ENCODE measurements around the gene PRKG1. TPM values are rescaled to one million over a fixed set of nuclear protein-coding genes. Genes with fewer than 3 reads are reported as not detected.

PRKG1 gene
- total and polyA plus RNA-seq, 2 of the 4 experiments (the other 2 are of a cell fraction), result 3.5 to 18.3 TPM

GRCh38 chr10:52322323-52322722 is 1248.0 kb downstream of the PRKG1 start:
- TF ChIP-seq POLR2A (IDR thresholded peaks at IDR 0.05; ENCODE audit: low read depth, low read length), result no peak
- no peak for TF ChIP-seq CEBPB (IDR thresholded peaks at IDR 0.05; ENCODE audit: low read depth, low read length)
- no peak for TF ChIP-seq RFX5 (IDR thresholded peaks at IDR 0.05; ENCODE audit: low read depth, low read length)
- no peak for TF ChIP-seq BHLHE40 (IDR thresholded peaks at IDR 0.05; ENCODE audit: low read depth, low read length)
- no peak for TF ChIP-seq CTCF (conservative IDR thresholded peaks at IDR 0.05; ENCODE audit: low read depth, low read length)
- TF ChIP-seq NFE2L2 (IDR thresholded peaks at IDR 0.05; ENCODE audit: low read depth, low read length), result no peak
- TF ChIP-seq MAFK (IDR thresholded peaks at IDR 0.05; ENCODE audit: low read depth, low read length), result no peak
- TF ChIP-seq RAD21 (IDR thresholded peaks at IDR 0.05; ENCODE audit: low read length), result no peak
- TF ChIP-seq MAZ (IDR thresholded peaks at IDR 0.05; ENCODE audit: borderline replicate concordance, low read depth, low read length), result no peak
- TF ChIP-seq USF2 (IDR thresholded peaks at IDR 0.05; ENCODE audit: low read depth, low read length), result no peak
- no peak for TF ChIP-seq ELK1 (IDR thresholded peaks at IDR 0.05; ENCODE audit: borderline replicate concordance, low read depth, low read length)
- no peak overlapping the region for H3K56ac ChIP-seq (ENCODE audit: extremely low read depth, insufficient read depth, low read length)
- peak overlapping the region; percentile 67; the same call in 1 of the 2 replicates for H4K5ac ChIP-seq (ENCODE audit: low read depth, low read length)
- no TSS peak for BruUV-seq (replicated peaks)
- H3K79me1 ChIP-seq (ENCODE audit: low read depth in 1 of 2, low read length in 2 of 2), result peaks cover 0 to 3% of the 10 kb centered on the region in 2 experiments; a peak in 1 of 4 replicates
- peak overlapping the region; percentile 73; the same call in 1 of the 2 replicates for H3K18ac ChIP-seq (ENCODE audit: low read depth, low read length)
- intact Hi-C loops (cut with micrococcal nuclease), result no loop called here
- dilution Hi-C loops (cut with HindIII; ENCODE audit: low sequenced_read_pairs, unreplicated experiment), result no loop called here
- peak overlapping the region; percentile 50 for H3K23ac ChIP-seq (ENCODE audit: low read depth, low read length)
- no CpG with 5 or more reads among the region's 1 CpG for WGBS, 2 experiments (ENCODE audit: extremely low coverage in 2 of 2, insufficient read length in 1 of 2)
- peak overlapping the region; percentile 71 for H4K91ac ChIP-seq (ENCODE audit: insufficient read depth, low read depth, low read length)
- peak overlapping the region; percentile 67 for H2BK5ac ChIP-seq (ENCODE audit: low read depth, low read length, poor library complexity, severe bottlenecking)
- no peaks in the 10 kb centered on the region; the same call in 1 of the 2 replicates for H3K9me1 ChIP-seq (ENCODE audit: insufficient read depth, low read length)
- peak overlapping the region; percentile 63 for H2BK15ac ChIP-seq (ENCODE audit: low read depth, low read length)
- POLR2A ChIA-PET (ENCODE audit: unreplicated experiment), result no interaction called here
- peak overlapping the region; percentile 88 for H2AK5ac ChIP-seq (ENCODE audit: low read depth, low read length)
- peak overlapping the region; percentile 49 for H3K14ac ChIP-seq (replicated peaks; ENCODE audit: low read depth, low read length)
- H3K27ac ChIP-seq (ENCODE audit: insufficient read depth, low read length), result 0 out of 2 replicates have a peak overlapping the region, but pooled peaks have one; percentile 5
- peaks cover 1% of the 10 kb centered on the region; the same call in 1 of the 2 replicates for H3K4me1 ChIP-seq (ENCODE audit: control insufficient read depth, insufficient read depth, low read length)
- H3K9me3 ChIP-seq (ENCODE audit: control insufficient read depth, insufficient read depth, low read length), result no peaks in the 10 kb centered on the region
- no peak overlapping the region for H3K4me2 ChIP-seq (ENCODE audit: low read depth, low read length)
- CTCF ChIA-PET, result interaction anchor here (0.6 to 1.7 kb wide), 2 partner anchors 11 to 70 kb away, joined by 4 read pairs; no protein-coding TSS in a partner anchor
- ATAC-seq (ENCODE audit: low read depth) (no peak), DNase-seq (no peak)
- no peak overlapping the region for H3K4me3 ChIP-seq (ENCODE audit: insufficient read depth, low read depth, low read length)
- in situ Hi-C loops (cut with MboI; ENCODE audit: low sequenced_read_pairs), result no loop called here
- H2BK20ac ChIP-seq (ENCODE audit: low read depth, low read length), result peak overlapping the region; percentile 92
- no peaks in the 10 kb centered on the region for H3K27me3 ChIP-seq (ENCODE audit: control insufficient read depth, insufficient read depth, low read length)
- peak overlapping the region; percentile 26 to 50 for H4K8ac ChIP-seq (ENCODE audit: low read depth in 2 of 2, low read length in 2 of 2)
- H2AFZ ChIP-seq (replicated peaks; ENCODE audit: low read length, poor library complexity), result no peak overlapping the region
- H2AK9ac ChIP-seq (replicated peaks; ENCODE audit: low read depth, low read length, poor library complexity), result no peak overlapping the region
- H3K9ac ChIP-seq (ENCODE audit: low read depth, low read length), result no peak overlapping the region
- H4K20me1 ChIP-seq (ENCODE audit: insufficient read depth, low read length), result no peaks in the 10 kb centered on the region
- H3K36me3 ChIP-seq (ENCODE audit: control insufficient read depth, insufficient read depth, low read length), result no peaks in the 10 kb centered on the region
- peak overlapping the region; percentile 70; the same call in 1 of the 2 replicates for H3K4ac ChIP-seq (ENCODE audit: low read depth, low read length)
- peak overlapping the region; percentile 81 for H2BK120ac ChIP-seq (ENCODE audit: low read depth, low read length)
